Middle frontal gyrus (tissue), 1 donor: ENCODE measurements around the gene CYSTM1.

Source experiments
- DNase-seq: peaks from one replicate; pipeline ENCODE4 v3.0.0-alpha.2; 2015; ENCODE audit warnings: low spot score; ENCODE audit errors: extremely low spot score

Gene CYSTM1

DNA sequence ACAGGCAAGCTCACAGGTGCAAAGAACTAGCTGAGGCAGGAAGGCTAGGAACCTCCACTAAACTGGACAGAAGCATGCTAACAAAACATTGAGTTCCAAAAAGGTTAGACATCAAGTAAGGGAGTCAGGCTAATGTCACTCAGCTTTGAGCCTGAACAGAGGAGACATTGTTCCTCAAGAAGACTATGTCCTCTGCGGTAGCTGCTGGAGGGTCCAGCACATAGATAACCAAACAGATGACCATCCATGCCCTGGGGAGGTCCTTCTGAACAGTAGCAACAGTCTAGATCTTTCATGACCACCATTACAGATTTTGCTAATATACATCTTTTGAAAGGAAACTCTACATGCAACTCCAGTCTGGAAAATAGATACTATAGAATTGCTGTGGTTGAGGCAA lies 57.7 kb downstream of the CYSTM1 start:
- no peak for DNase-seq

- no peak for DNase-seq
Observed at GRCh38 chr5:140234377-140234989, 59.5 kb downstream of the CYSTM1 start.

GRCh38 chr5:140235791-140236551 lies 61.0 kb downstream of the CYSTM1 start:
- no peak for DNase-seq

DNA sequence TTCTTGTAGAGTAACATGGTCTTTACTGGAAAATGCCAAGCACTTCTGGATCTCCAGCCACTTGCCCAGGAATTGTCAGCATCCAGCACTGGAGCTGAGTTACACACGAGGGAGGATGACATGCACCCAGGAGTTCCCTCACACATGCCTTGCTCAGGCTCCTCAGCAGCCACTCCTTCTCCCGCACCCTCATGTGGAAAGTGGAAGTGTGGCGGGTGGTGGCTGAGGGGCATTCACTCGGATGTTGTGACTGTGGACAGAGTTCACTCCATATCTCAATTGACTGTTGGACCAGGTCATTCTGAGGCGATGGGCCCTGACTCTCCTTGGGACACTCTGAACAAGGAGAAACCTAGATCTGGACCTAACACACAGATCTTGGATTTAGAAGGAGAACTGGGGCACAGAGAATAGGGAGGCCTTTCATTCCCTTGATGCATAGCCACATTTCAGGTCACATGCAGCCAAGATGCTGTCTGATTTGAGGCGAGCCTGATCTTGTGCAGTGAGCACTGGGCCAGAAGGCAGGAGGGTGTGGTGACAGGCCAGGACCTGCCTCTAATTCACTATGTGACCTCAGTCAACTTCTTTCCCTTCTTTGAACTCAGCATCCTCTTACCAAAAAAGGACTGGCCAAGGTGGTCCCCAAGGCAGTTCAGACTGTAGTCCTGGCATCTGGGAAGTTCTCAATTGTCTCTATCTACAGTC lies 62.1 kb downstream of the CYSTM1 start:
- no peak for DNase-seq

DNA sequence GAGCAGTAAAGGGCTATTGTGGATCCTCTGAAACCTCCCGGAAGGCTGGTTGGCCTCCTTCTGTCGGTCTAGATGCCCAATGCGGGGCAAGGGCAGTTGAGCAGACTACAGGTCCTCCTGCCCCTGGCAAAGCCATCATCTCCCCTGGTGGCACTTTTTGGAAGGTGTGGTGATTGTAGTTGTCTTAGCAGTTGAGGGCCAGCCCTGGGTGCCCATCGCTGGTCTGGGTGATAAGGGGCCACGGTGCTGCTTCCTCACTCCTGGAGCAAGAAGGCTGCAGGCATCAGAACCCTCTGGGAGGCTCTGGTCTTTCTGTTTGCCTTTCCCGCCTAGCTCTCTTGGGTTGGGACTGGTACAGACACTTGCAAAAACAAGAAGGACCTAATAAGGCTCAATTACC lies 63.8 kb downstream of the CYSTM1 start:
- no peak for DNase-seq

DNA sequence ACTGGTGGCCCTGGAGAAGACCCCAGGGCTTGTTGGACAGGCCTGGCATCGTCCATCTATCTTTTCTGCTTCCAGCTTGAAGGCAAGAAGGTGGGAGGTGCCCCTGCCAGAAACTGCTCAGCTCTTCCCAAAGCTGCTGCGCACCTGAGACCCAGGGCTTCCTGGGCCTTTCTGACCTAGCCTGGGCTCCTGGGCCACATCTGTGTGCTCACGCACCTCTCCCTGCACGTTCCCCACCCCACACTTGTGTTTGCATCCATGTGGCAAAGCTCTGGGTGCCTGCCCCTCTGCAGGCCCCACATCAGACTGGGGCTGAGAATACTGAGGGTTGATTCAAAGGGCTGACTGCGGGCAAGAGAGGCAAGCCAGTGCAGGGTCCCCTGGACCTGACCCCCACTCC lies 64.5 kb downstream of the CYSTM1 start:
- no peak for DNase-seq

DNA sequence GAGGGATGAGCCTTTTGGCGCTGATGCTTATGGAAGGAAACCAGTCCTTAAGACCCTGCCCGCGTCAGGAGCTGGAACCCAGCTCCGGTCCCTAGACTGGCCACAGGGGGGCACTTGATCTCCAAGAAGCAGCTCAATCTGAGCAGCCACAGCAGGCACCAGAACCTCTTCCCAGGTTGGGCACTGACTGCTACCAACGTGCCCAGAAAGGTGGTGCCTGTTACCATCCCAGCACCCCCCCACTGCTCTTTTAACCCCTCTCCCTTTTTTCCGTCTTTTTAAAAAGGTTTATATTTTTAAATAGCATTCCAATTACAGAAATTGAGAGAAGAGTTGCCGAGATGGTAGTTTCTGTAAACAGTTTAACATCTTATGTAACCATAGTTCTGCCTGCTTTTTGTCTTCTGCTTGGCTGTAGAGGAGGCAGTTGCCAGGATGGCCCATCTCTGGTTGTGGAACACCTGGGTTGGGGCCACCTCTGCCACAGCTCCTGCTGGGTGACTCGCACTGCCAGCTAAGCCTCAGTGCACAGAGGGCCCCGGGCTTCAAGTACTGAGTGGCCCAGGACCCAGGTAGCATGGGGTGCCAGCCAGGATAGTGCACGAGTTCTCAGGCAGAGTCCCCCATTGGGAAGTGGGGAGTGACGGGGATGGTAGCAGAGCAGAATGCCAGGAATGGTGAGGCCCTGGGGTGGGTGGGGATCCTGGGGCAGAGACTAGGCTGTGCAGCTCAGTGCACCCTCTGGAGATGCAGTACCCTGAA lies 65.1 kb downstream of the CYSTM1 start:
- peak; percentile 42 for DNase-seq

DNA sequence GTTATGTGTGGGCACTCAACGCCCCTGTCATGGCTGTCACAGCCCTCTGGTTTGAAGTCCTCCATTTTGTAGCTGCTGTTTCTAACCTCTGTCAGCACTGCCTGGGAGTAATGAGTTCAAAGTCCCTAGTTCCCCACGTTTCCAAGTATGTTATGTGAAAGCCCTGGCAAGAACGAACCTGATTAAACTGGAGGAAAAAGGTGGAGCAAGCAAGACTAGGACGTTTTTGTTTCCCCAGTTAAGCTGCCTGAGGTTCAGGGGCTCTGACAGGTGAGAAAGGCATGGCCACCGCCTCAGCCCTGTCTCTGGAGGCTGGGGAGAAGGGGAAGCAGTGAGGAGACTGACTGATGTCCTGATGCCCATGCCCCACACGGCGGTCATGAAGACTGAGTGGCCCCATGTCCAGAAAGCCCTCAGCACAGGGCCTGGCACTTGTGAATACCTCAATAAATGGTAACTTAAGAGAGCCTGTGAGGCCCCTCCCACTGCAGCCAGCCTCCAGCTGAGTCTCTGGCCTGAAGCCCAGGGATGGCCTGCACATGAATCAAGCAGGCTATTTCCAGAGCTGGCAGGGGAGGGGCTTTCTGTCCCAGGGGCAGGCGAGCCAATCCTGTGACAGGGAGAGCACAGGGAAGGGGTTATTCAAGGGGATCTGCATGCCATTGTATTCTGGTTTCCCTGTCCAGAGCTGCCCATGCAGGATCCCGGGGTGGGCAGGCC lies 66.2 kb downstream of the CYSTM1 start:
- DNase-seq = peak; percentile 80

DNA sequence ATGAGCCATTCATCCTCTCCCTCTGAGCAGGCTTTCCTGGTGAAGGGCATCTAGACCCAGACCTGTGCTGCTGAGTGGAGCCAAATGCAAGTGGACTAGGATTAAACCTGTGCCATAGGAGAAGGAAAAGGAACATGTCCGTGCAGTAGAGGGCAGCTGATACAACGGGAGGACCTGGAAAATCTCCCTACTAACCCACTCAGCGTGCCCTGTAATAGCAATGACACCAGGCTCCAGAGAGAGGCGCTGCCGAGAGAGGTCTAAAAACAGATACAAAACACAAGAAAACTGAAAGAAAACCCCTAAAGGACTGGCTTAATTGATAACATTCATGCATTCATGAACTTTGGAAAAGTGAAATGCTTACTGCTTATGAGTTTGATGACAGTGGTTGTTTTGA lies 67.1 kb downstream of the CYSTM1 start:
- no peak for DNase-seq

GRCh38 chr5:140242890-140243585 lies 68.0 kb downstream of the CYSTM1 start:
- DNase-seq = no peak

GRCh38 chr5:140243706-140244250 lies 68.8 kb downstream of the CYSTM1 start:
- DNase-seq = no peak

- DNase-seq = peak; percentile 86
Observed at GRCh38 chr5:140244525-140245025, 69.6 kb downstream of the CYSTM1 start.

DNA sequence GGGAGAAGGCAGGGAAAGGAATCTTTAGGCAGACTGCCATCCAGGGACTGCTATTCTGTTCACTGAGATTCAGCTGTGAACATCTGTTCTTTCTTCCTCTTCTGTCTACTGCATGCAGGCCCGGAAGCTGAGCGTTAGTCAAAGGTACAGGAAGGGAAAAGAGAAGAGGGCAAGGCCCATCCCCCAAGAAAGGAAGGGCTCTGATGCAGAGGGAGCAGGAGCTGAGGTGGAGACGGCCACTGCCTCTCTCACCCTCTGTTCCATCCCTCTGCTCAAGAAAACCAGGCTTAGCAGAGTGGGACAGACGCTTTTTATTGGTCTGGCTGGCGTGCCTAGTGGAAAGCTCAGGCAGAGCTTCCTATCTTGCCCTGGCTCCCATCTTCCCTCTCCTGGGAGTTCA lies 70.4 kb downstream of the CYSTM1 start:
- DNase-seq = no peak

DNA sequence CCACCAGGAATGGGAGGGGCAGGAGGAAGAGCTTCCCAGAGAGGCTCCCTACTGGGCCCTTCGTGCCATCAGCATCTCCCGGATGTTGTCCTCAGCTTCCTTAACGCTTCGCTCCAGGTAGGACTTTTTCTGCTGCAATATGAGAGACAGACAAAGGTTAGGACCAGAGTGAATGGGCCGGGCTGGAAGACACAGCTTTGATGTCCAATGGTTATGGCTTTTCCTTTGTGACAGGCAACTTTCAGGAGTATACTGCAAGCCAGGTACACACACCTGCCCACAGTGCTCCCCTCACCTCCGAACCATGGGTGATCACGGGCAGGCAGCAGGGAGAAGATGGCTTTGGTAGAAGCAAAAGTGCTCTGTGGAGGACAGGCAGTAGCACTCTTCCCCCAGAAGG lies 70.9 kb downstream of the CYSTM1 start:
- no peak for DNase-seq

GRCh38 chr5:140246378-140247122 lies 71.6 kb downstream of the CYSTM1 start:
- peak; percentile 25 for DNase-seq

DNA sequence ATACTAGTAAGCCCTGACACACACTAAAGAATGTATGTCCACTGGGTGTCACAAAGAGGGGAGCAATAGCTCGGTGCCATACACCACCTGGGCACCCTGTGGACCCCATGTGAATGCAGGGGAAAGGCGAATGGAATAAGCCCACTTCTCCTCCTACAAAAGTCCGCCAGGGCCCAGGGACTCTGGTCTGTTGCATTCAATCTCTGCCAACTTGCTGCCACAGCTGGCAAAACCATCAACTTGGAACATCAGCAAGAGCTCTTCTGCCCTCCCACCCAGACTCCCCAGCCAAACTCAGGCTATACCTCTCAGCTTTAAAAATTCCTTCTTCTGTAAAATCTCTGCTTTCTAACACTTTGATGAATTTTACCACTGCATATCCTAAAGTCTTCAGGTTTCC lies 73.4 kb downstream of the CYSTM1 start:
- DNase-seq = no peak

DNA sequence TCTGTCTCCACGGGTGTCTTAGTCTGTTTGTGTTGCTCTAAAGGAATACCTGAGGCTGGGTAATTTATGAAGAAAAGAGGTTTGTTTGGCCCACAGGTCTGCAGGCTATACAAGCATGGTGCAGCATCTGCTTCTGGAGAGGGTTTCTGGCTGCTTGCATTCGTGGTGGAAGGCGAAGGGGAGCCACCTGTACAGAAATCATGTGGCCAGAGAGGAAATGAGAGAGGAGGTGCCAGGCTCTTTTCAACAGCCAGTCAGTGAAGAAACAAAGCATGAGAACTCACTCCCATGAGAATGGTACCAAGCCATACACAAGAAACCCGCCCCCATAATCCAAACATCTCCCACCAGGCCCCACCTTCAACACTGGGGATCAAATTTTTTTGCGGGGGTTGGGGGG lies 74.5 kb downstream of the CYSTM1 start:
- no peak for DNase-seq

DNA sequence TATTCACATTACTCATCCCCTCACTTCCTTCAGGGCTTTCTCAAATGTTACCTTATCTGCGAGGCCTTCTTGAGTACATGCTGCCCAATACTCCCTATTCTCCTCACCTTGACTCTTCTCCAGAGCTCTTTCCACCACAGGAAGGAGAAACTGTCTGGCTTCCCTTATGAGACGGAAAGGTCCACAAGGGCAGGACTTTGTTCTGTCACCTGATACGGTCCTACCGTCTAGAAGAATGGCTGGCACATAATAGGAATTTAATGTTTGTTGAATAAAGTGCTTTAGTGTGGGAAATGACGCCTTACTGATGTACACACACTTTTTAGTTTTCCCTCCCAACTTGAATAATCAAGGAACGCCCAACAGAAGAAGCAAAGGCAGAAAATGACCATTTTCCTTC lies 75.4 kb downstream of the CYSTM1 start:
- DNase-seq = no peak

GRCh38 chr5:140251527-140251973 lies 76.6 kb downstream of the CYSTM1 start:
- no peak for DNase-seq
